Breast epithelium (tissue), 3 donors: ENCODE measurements around the gene R3HDML.

Experiments
- CTCF ChIP-seq, 3 donors: fragments of 450-650 bp; IDR thresholded peaks; one replicate each; pipeline ENCODE4 v1.5.1; 2016 to 2017; ENCODE audit warnings: antibody characterized with exemption in 3 of 3, mild to moderate bottlenecking in 3 of 3, moderate library complexity in 3 of 3
- POLR2AphosphoS5 ChIP-seq, 3 donors: sonication (generic); formaldehyde crosslinking; IDR thresholded peaks; one replicate each; pipeline ENCODE4 v1.6.1; 2017; ENCODE audit warnings: antibody characterized with exemption in 3 of 3

- TF ChIP-seq CTCF (IDR thresholded peaks at IDR 0.05): no peak
- no peak for TF ChIP-seq POLR2AphosphoS5 (IDR thresholded peaks at IDR 0.05)
Measured at GRCh38 chr20:44392088-44392775, 55.4 kb downstream of the R3HDML start.
